ENCODE results near the gene MBD2. TPM values are rescaled to one million over a fixed set of nuclear protein-coding genes. Genes with fewer than 3 reads are reported as not detected.

Gene MBD2
- total and polyA plus RNA-seq, 2 donors from 2014 or later, result 79.1 to 123 TPM

- Histone ChIP-seq H3K9ac (ENCODE audit: low read length in 3 of 3) (no peak overlapping the region), H3K27ac (ENCODE audit: low read depth in 2 of 2, low read length in 2 of 2) (no peak overlapping the region)
- no peak for FAIRE-seq
These were observed 23.2 kb upstream of the MBD2 start for GRCh38 chr18:54247511-54248175.

GRCh38 chr18:54242327-54242726 lies 17.9 kb upstream of the MBD2 start:
- FAIRE-seq (no peak), DNase-seq (no peak)
- H3K36me3 ChIP-seq (ENCODE audit: control insufficient read depth in 2 of 3, insufficient read depth in 3 of 3, low read length in 3 of 3), result no peaks in the 10 kb centered on the region
- no peak overlapping the region for H3K27ac ChIP-seq (ENCODE audit: low read depth in 2 of 2, low read length in 2 of 2)
- H3K9me3 ChIP-seq (ENCODE audit: control insufficient read depth in 2 of 3, insufficient read depth in 1 of 3, low read length in 3 of 3), result no peaks in the 10 kb centered on the region
- H3K9ac ChIP-seq (ENCODE audit: low read length in 3 of 3), result no peak overlapping the region
- intact Hi-C loops (cut with DNase I), result no loop called here
- H3K27me3 ChIP-seq (ENCODE audit: control insufficient read depth, insufficient read depth, low read length), result no peaks in the 10 kb centered on the region
- no peaks in the 10 kb centered on the region for H3K4me1 ChIP-seq (ENCODE audit: control insufficient read depth in 2 of 3, insufficient read depth in 2 of 3, low read depth in 1 of 3, low read length in 3 of 3)
- no peak for TF ChIP-seq CTCF (IDR thresholded peaks at IDR 0.05; ENCODE audit: borderline replicate concordance, extremely low read depth, insufficient read depth)
- no peak overlapping the region for H3K4me3 ChIP-seq (ENCODE audit: low read length in 3 of 3)

More at GRCh38 chr18:54247511-54248175, 23.2 kb upstream of the MBD2 start:
- TF ChIP-seq CTCF (IDR thresholded peaks at IDR 0.05; ENCODE audit: borderline replicate concordance, extremely low read depth, insufficient read depth), result no peak
- Histone ChIP-seq H3K9me3 (ENCODE audit: control insufficient read depth in 2 of 3, insufficient read depth in 1 of 3, low read length in 3 of 3) (no peaks in the 10 kb centered on the region), H3K4me1 (ENCODE audit: control insufficient read depth in 2 of 3, insufficient read depth in 2 of 3, low read depth in 1 of 3, low read length in 3 of 3) (peaks cover 0 to 4% (median 0%) of the 10 kb centered on the region in 3 donors), H3K36me3 (ENCODE audit: control insufficient read depth in 2 of 3, insufficient read depth in 3 of 3, low read length in 3 of 3) (no peaks in the 10 kb centered on the region), H3K27me3 (ENCODE audit: control insufficient read depth, insufficient read depth, low read length) (no peaks in the 10 kb centered on the region), H3K4me3 (ENCODE audit: low read length in 3 of 3) (no peak overlapping the region)
- peak in 2 of 5 donors; percentile 28 to 39 for DNase-seq
- intact Hi-C loops (cut with DNase I), result no loop called here

- no peak for DNase-seq
- TF ChIP-seq CTCF (IDR thresholded peaks at IDR 0.05; ENCODE audit: borderline replicate concordance, extremely low read depth, insufficient read depth), result no peak
- Histone ChIP-seq H3K9me3 (ENCODE audit: control insufficient read depth in 2 of 3, insufficient read depth in 1 of 3, low read length in 3 of 3) (no peaks in the 10 kb centered on the region), H3K4me1 (ENCODE audit: control insufficient read depth in 2 of 3, insufficient read depth in 2 of 3, low read depth in 1 of 3, low read length in 3 of 3) (no peaks in the 10 kb centered on the region), H3K36me3 (ENCODE audit: control insufficient read depth in 2 of 3, insufficient read depth in 3 of 3, low read length in 3 of 3) (no peaks in the 10 kb centered on the region), H3K4me3 (ENCODE audit: low read length in 3 of 3) (no peak overlapping the region), H3K9ac (ENCODE audit: low read length in 3 of 3) (no peak overlapping the region), H3K27me3 (ENCODE audit: control insufficient read depth, insufficient read depth, low read length) (no peaks in the 10 kb centered on the region), H3K27ac (ENCODE audit: low read depth in 2 of 2, low read length in 2 of 2) (no peak overlapping the region)
- intact Hi-C loops (cut with DNase I), result no loop called here
- FAIRE-seq, result no peak
These were observed 17.0 kb upstream of the MBD2 start for GRCh38 chr18:54241483-54241882.
